Stimulated activated CD4-positive, alpha-beta T cell treated with anti-CD3 and anti-CD28 coated beads, TNF-alpha, amount 100 ng/mL, for 4 hours (primary cell): ENCODE results near the gene FGR.

Source experiments
- DNase-seq, 3 experiments: peaks; one replicate each; pipeline ENCODE4 v3.0.0-alpha.2; 2020; ENCODE audit warnings: low read depth in 3 of 3

FGR gene

DNA sequence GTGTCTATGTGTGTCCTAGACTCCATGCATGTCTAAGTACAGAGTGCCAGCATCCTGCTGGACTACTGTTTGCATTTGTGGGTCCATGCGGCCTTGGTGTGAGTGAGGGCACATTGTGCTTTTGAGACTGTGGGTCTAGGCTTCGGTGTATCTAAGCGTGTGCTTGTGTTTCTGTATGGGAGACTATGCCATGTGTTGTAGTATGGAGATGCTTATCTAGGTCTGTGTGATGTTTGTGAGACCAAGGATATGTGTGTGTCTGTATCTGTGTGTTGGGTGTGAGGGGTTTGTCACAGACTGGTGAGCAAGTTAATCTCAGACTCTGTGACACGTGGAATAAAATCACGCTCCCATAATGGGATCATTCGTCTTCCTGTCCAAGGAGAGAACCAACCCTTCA lies 45.5 kb downstream of the FGR start:
- DNase-seq, result no peak

DNA sequence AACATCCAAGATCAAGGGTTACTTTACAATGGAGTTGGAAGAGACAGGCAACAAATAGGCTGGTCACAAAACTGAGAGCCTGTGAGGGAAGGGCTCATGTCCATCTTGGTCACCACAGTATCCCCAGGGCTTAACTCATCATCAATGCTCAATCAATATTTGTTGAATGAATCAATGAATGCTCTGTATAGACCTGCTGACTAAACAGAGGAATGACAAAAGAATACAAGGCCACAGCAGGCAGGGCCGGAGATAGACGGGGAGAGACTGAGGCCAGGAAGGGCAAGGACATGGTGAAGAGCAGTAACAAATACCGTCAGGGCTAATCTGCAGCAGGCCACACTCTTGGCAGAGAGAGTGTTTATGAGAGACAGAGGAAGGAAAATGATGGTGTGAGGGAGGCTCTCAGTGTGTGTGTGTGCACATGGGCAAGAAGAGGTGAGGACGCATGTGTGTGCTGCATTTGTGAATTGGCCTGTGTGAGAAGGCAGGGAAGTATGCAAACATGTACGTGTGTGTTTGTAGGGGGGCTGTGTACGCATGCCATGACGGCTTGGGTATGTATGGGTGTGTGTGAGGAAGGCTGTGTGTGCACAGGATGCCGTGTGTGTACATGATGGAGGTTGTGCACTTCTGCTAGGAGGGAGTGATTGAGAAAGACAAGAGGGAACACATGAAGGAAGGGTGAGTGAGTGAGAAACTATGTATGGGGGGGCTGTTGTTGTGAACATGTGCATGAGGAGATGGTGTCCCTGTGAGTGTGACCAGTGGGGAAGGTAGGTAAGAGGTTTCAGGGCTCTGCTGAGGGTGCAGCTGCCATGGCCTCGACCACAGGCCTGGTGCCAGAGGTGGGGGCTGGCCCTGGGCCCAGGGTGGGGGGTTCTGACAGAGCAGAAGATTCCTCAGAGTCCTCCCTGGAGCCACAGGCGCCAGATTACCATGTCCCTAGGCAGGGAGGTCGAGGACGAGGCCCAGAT lies 46.4 kb downstream of the FGR start:
- no peak for DNase-seq

DNA sequence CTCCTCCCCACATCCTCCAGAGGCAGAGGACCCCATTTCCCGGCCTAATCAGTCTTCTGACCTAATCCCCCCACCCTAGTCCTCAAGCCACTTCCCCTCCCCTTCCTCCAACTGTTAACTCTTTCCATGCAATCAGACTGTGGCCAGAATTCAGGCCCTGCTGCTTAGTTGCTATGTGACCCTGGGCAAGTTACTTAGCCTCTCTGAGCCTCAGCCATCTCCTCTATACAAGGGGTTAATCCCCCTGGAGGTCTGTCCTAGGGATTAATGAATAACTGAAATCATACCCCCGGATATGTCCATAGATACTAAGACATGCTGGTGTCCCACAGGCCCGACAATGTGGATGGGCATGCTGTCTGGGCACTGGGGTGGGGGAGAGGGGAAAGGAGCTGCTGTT lies 49.3 kb downstream of the FGR start:
- no peak for DNase-seq

DNA sequence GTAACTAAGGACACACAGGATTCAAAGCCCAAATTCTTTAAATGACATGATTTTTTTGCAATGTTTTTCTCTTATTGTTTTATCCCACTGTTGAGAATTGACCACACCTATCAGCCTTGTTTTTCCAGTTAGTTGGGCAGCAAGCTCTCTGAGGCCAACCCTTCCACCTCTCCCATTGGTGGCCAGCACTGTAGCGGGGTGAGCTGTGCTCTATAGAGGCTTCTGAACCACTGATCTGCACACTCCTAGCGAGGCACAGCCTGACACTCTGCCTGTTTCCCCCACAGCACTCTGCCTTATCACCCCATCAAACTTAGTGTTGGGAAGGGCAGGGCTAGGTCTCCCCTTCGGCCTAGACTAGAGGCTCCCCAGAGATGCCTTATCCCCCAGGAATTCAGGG lies 50.5 kb downstream of the FGR start:
- DNase-seq, result no peak

DNA sequence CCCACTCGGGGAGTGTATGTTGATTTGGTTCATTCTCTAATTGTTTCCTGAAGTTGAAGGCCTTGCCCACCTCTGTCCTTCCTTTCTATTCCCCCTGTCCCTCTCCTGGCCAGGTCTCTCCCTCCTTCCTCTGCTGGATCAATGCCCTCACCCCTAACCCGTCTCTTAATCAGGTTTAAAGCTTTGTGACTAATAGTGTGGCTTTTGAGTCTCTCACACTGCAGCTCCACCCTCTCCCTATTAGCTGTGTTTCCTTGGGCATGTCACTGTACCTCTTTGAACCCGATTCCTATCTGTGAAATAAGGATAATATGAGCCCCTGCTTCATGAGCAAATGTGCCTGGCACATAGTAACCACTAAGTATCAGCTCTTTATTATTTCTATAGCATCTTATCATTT lies 51.5 kb downstream of the FGR start:
- no peak for DNase-seq

DNA sequence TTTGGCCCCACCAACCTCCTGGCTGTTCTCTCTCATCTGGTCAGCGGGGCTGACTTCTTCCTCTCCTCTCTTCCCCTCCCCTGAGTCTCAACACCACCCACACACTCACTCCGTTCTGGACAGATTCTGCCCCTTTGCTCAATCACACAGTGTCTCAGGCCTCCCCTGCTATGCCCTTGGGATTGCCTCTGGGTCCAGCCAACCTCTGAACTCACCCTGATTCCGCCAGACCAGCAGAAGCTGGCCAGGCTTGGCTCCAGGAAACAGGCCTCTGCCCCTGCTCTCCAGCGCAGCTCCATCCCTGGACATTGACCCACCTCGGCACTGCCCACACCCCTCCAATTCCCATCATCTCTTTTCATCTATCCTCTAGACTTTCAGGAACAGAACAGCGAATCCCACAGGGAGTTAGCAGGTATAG lies 53.2 kb downstream of the FGR start:
- DNase-seq, result no peak

DNA sequence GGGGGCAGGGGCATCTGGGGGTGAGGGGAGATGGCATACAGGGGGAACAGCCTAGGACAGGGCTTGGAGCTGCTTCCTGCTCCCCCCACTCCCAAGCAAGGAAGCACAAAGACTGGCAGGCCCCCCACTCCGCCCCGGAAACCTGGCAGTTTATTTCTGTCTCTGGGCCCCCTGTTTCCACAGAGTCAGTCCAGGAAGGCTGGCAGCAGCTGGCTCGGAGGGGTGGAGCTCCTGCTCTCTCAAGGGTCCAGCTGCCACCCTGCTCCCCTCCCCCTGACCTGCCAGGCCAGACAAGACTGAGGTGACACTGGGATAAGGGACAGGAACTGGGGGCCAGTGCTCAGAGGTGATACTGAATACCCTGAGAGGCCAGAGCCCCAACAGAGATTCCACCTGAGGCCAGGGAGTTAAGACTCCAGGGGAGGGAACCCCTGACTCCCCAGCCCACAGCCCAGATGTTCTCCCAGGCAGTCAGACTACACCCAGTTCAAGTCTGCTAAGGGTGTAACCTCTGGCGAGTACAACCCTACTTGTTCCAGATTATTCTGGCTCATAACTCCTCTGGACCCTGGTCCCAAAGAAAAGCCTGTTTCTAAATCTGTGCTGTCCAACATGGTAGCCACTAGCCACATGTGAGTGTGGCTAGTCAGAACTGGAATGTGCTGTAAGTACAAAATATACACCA lies 57.3 kb downstream of the FGR start:
- DNase-seq, result no peak

DNA sequence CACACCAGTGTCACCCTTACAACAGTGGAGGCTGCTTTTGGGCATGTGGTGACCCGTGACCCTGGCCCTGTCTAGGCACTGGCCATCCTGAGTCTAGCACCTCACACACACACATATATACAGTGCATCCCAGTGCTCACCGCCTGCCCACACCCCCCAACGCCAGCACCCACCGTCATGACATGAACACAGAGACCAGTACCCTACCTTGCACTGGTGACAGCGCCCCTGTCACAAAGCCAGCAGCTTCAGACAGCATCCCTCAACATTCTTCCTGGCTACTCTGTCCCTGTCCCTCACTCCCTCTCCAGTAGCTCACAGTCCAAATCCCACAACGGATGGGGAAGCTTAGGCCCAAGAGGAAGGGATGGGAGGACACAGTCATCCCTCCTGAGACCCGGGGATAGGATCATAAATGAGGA lies 58.2 kb downstream of the FGR start:
- no peak for DNase-seq

DNA sequence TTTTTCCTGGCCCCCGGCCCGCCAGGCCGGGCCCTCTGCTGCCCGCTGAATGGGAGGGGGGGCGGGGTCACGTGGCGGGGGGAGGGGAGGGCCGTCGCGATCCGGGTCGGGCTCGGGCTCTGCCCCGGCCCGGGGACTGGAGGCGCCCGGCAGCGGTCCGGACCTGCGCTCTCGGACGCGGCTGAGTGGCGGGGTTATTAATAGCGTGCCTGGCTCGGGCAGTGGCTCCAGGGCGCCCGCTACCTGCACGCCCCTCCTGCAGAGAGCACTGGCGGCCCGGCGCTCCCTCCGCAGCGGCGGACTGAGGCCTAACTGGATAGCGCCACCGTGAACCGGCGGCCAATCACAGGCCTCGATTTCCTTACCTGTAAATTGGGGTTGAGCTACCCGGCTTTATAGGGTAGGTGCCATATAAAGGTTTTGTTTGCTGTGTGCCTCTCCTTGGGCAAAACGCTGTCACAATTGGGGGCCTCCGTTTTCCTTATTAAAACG lies 59.1 kb downstream of the FGR start:
- DNase-seq, result no peak

DNA sequence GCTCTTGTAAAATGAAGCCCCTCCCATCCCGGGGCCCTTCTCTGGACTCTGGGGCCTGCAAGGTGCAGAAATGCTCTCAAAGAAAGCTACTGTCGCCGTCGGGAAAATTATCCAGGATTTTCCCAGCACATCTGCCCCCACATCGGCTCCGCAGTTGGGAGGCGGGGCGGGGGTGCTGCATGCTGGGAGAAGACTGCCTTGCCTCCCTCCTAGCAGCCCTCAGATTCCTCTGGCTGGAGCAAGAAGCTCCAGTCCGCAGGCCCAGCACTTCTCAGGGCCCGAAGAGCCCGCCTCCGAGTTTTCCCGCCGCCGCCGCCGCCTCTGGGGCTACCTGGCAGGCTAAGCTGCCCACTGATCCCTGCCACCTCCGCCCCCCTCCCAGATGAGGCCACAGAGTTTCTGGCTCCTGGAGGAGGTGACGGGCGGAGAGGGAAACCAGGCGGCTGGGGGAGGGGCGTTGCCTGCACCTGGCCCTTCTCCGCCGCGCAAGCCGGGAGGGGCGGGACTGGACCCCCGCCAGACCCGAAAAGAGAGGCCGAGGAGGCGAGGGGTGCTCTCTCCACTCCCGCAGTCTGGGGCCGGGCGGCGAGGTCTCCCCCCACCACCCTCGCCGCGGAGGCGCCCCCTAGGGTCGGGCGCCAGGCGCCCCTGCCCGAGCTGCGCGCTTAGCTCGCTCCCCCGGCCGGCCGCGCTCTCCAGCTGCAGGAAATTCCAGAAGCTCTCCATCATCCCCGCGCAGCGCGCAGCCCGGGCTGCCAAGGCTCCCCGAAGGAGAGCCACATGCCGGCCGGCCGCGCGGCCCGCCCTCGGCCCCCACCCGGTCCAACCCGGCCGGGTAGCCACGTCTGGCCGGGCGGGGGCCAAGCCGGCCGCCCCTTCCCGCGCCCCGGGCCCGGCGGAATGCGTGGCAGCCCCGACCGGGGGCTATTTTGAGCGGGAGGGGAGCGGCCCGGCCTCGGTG lies 59.8 kb downstream of the FGR start:
- DNase-seq, result no peak

DNA sequence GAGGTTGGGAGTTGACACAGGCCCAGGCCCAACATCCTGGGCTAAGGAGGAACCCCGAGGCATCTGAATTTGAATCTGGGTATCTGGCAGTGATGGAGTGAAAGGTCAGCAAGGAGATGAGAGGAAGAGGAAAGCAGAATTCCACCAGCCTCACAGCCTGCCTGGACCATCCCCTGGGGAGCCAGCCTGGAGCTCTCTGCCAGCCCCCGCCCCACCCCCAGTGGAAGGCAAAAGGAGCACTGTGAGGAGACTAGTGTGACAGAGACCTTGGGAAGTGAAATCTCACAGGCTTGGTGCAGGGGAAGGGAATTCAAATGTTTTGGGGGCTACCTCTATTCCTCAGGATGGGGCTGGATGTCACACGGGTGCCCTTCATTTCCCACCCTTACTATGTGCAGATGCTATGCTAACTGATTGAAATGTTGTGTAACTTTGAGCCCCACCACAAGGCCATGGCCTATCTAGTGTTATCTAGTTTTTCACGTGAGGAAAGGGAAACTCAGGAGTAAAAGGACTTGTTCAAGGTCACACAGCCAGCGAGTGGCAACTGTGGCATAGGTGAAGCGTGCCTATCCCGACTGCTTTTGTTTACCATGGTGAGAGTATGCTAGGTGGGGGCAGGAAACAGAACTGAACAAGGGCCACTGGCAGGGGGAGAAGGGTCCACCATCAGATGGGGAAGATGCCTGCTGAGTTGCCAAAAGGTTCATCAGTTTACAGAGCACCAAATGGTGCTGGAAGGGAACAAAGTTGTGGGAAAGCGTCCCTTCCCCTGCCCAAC lies 60.8 kb downstream of the FGR start:
- no peak for DNase-seq

DNA sequence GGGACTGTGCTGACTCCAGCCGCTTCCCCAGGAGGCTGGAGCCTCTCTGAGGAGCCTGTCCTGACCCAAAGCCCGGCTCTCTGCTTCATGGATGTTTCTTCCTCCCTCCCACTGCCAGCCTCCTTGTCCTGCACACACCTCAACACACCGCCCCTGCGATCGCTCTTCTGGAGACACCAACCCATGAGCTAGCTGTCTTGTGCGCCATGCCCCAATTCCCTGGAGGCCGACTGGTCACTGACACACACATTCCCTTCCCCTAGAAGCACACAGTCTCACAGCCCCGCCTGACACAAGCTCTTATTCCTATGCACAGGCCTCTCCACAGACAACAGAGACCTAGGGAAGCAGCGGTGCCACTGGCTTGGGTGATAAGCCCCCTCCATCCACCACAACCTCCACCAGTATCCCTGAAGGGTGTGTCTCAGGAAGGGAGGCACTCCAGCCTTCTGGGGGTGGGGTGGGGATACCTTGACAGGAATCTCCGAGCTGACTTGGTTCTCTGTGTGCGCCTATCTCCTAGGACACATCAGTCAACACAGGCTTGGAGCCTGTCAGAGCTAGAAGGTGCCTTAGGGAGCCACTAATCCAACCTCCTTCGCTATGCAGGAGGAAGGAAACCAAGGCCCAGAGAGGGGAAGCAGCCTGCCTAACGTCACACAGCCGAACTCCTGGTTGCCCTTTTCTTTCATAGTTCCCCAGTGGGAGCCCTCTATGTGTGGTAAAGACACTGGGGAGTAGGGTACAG lies 62.1 kb downstream of the FGR start:
- DNase-seq, result no peak

DNA sequence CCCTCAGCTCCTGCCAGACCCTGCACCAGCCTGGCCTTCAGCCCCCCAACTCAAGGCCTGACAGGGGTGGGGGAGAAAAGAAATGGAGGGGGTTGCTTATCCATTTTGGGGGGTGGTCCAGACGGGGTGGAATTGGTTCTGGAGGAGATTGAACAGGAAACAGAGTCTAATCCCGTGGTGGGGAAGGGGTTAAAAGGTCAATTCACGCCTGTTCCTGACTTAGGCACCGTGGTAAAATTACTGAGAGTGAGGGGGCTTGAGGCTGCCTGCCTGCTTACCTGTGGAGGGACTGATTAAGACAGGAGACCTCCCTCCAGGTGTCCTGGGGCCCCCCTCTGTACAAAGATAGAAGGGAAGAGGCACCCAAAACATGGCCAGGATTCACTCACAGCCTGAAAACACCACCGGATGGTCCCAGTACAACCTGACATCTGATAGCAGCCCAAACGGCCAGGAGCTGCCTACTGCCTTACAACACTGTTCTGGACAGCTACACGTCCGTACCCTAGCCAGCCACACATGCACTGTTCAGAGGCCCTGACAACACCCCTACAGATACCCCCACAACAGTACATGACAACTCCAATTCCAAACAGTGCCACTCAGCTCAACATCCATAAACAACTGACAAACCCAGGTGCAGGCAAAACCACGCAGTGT lies 62.8 kb downstream of the FGR start:
- DNase-seq, result no peak

DNA sequence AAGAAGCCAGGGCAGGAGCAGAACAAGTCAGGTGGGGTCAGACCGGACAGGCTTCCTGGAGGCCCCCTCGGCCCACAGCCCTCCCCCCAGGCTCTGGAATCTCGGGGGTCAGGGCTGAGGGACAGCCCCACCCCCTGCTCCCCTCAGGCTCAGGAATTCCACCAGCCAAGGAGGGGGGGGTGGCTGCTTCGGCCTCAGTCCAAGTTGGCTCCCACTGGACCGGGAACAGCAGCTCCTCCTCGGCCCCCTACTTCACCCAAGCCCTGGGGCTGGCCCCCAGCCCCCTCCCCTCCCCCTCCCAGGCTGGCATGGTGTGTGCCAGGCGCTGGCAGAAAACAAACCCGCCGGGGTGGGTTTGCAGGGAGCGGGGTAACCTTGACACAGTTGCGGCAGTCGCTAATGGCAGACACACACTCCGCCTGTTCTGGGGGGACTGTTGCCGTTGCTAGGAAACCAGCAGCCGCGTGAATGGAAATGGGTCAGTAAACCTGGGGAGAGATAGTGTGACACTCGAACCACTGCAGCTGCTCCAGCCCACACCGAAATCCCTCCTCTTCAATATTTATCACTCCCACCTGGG lies 63.5 kb downstream of the FGR start:
- no peak for DNase-seq

DNA sequence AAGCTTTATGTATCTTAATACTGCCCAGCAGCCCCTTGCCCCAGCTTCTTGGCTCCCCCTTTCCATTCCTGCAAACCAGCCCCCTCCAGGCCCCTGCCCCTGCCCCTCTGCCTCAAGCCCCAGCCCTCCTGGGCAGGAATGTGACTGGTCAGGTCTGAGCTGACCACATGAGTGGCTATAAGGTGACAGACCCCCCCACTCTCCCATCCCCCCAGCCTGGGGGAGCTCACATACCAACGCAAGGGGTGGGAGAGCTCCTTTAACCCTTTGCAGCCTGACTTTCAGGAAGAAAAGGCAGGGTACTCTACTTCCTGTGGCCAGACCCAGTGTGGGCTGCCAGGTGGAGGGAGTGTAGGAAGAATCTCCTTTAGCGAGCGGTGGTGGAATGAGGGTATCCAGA lies 64.2 kb downstream of the FGR start:
- no peak for DNase-seq

DNA sequence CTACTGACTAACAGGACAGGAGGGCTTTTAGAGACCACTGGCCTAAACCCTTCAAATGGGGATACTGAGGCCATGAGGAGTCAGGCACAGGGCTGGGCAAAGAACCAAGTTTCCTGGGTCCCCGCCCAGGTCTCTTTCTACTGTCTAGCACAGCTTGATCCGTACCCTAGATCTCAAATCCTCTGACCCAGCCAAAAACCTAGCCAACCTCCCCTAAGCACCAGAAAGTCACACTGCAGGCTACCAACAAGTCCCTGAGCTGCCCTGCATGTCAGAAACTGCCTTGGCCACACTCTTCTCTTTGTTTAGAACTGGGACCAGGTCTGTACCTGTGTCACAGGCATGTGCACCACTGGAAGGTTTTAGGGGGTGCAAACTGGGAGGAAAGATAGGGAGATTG lies 64.6 kb downstream of the FGR start:
- no peak for DNase-seq

DNA sequence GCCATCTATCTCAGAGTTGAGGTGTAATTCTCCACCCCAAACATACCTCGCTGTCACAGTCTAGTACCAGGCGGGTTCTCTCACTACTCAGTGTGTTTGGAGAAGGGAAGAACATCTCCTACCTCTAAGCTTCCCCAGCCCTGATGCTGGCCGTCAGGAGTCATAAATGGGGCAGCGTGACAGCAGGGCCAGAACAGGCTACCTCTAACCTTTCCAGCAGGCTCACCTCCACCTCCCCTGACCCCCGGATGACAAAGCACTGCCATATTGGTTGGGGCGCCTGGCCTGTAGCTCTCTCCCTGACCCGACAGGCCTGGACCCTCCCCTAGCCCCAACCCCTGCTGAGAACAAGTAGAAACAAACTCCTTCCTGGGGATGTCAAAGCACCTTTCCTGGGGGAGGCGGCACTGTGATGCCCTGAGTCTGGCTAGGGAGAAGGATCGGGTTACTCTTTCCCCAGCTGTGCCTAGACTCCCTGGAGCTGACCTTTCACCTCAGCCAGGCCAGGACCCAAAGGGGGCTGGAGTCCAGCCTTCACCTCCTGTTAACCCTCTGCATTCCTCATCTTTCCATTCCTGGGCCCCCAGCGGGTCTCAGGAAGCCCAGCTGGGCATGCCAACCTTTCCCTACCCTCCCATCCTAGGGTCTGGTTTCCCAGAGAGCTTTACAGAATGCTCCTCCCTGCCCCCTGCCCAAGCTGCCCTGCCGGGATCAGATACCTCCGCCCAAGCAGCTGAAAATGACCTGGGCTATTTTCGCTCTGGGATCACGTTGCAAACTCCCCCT lies 65.3 kb downstream of the FGR start:
- DNase-seq, result no peak

DNA sequence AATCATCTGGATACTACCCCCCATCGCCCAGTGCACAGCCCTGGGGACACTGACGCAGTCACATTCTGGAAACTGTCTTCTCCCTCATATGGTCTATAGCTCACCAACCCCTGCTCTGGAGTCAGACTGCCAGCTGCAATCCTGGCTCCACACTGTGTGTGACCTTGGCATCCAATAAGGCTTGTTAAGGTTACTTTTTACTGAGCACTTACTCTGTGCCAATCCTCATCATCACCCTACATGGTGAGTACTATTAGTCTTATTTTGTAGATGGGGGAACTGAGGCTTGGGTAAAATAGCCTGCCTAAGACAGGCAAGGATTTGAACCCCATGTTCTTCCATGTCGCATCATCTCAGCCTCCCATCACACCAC lies 65.9 kb downstream of the FGR start:
- no peak for DNase-seq
